SKM-1 treated with dmso at 0.1 percent for 144 hours (cell line): Measurements from ENCODE around the gene ACP3.

ENCODE experiments used
- DNase-seq: peaks from one replicate; lab custom pipeline; 2025; ENCODE audit not compliant: unreplicated experiment; lab: John Stamatoyannopoulos, UW

Gene ACP3

GRCh38 chr3:132405609-132406299 lies 88.5 kb downstream of the ACP3 start:
- DNase-seq: no peak

DNA sequence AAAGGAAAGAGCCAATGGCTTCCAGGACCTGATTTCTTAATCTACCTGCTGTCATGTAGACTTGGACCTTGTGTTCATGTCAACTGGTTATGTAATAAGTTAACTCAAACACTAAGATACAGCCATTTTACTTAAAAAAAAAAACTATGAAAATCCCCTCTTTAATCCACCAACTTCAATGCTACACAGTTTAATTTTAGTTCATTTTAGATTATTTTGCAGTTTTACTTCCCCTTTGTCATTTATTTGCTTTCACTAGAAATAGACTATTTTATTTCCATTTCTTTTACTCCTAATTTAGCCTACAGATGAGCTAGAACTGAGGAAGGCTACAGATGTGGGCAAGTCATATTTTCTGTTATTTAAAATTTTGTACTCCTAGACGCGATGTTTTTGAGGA lies 89.4 kb downstream of the ACP3 start:
- no peak for DNase-seq

GRCh38 chr3:132407025-132407424 lies 89.8 kb downstream of the ACP3 start:
- no peak for DNase-seq
